ENCODE measurements around the gene RAPGEF5.

RAPGEF5 gene

GRCh38 chr7:22192801-22193200 lies 164.2 kb downstream of the RAPGEF5 start:
- peak overlapping the region; percentile 69 for H3K4me3 ChIP-seq (ENCODE audit: low read depth, low read length)
- H3K27me3 ChIP-seq (ENCODE audit: control insufficient read depth, insufficient read depth, low read length), result no peaks in the 10 kb centered on the region
- H3K36me3 ChIP-seq (ENCODE audit: control insufficient read depth, insufficient read depth, low read length), result no peaks in the 10 kb centered on the region
- no peak for TF ChIP-seq CTCF (IDR thresholded peaks at IDR 0.05)
- H3K4me1 ChIP-seq, result peaks cover 28% of the 10 kb centered on the region
- no peak overlapping the region for H2AFZ ChIP-seq
- peak overlapping the region; percentile 85 for H3K4me2 ChIP-seq (ENCODE audit: low read length)
- H3K9ac ChIP-seq, result peak overlapping the region; percentile 64
- no peaks in the 10 kb centered on the region for H3K9me3 ChIP-seq (ENCODE audit: control insufficient read depth, low read length)
- H3K79me2 ChIP-seq, result peaks cover 88% of the 10 kb centered on the region
- H3K27ac ChIP-seq, result peak overlapping the region; percentile 94

- Histone ChIP-seq H3K9me3 (ENCODE audit: control insufficient read depth, low read length) (no peaks in the 10 kb centered on the region), H3K27ac (peak overlapping the region; percentile 94), H3K4me2 (ENCODE audit: low read length) (peak overlapping the region; percentile 72), H3K4me3 (ENCODE audit: low read depth, low read length) (peak overlapping the region; percentile 69), H2AFZ (no peak overlapping the region), H3K27me3 (ENCODE audit: control insufficient read depth, insufficient read depth, low read length) (no peaks in the 10 kb centered on the region), H3K36me3 (ENCODE audit: control insufficient read depth, insufficient read depth, low read length) (no peaks in the 10 kb centered on the region), H3K79me2 (peaks cover 85% of the 10 kb centered on the region), H3K4me1 (peaks cover 9% of the 10 kb centered on the region), H3K9ac (peak overlapping the region; percentile 64)
- TF ChIP-seq CTCF (IDR thresholded peaks at IDR 0.05), result no peak
Observed at GRCh38 chr7:22190736-22191135, 166.2 kb downstream of the RAPGEF5 start.

DNA sequence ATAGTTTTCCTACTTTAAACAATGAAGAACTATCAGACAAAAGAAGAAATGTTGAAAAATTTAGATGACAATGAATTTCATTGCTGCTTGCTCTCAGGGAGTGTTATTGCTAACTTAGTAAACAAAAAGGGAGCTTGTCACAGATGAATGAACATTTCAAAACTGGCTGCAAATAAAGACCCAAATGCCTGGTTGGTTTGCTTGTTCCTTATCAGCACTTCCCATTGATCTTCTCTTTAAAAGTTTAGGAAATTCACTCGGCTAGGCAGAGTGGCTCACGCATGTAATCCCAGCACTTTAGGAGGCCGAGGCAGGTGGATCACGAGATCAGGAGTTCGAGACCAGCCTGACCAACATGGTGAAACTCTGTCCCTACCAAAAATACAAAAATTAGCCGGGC lies 167.2 kb downstream of the RAPGEF5 start:
- H3K27ac ChIP-seq, result peak overlapping the region; percentile 94
- no peak for TF ChIP-seq CTCF (IDR thresholded peaks at IDR 0.05)
- H3K4me2 ChIP-seq (ENCODE audit: low read length), result peak overlapping the region; percentile 72
- peaks cover 86% of the 10 kb centered on the region for H3K79me2 ChIP-seq
- H3K4me1 ChIP-seq, result no peaks in the 10 kb centered on the region
- no peaks in the 10 kb centered on the region for H3K9me3 ChIP-seq (ENCODE audit: control insufficient read depth, low read length)
- H3K9ac ChIP-seq, result peak overlapping the region; percentile 64
- peak overlapping the region; percentile 69 for H3K4me3 ChIP-seq (ENCODE audit: low read depth, low read length)
- no peak overlapping the region for H2AFZ ChIP-seq
- H3K27me3 ChIP-seq (ENCODE audit: control insufficient read depth, insufficient read depth, low read length), result no peaks in the 10 kb centered on the region
- no peaks in the 10 kb centered on the region for H3K36me3 ChIP-seq (ENCODE audit: control insufficient read depth, insufficient read depth, low read length)

DNA sequence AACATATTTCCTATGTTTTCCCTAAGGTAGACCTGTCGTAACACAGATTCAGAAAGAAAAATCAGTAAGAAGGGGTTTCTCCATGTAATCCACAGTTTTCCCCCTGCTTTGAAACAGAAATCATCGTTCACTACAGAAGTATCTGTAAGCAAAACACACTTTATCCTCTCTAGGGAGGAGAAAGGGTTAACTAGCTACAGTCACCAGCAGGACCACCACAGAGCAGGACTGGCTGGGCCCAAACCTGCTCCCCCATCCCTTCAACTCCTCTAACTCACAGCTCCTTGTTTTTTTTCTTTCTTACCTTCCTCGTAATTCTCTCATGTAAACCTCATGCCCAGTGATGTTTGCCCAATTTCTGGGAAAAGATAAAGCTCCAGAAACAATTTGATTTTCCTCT lies 167.7 kb downstream of the RAPGEF5 start:
- Histone ChIP-seq H3K9ac (peak overlapping the region; percentile 64), H3K36me3 (ENCODE audit: control insufficient read depth, insufficient read depth, low read length) (no peaks in the 10 kb centered on the region), H3K79me2 (peaks cover 91% of the 10 kb centered on the region), H3K4me3 (ENCODE audit: low read depth, low read length) (peak overlapping the region; percentile 69), H2AFZ (no peak overlapping the region), H3K4me1 (no peaks in the 10 kb centered on the region), H3K27ac (peak overlapping the region; percentile 94), H3K27me3 (ENCODE audit: control insufficient read depth, insufficient read depth, low read length) (no peaks in the 10 kb centered on the region), H3K4me2 (ENCODE audit: low read length) (peak overlapping the region; percentile 72), H3K9me3 (ENCODE audit: control insufficient read depth, low read length) (no peaks in the 10 kb centered on the region)
- TF ChIP-seq CTCF (IDR thresholded peaks at IDR 0.05), result no peak

DNA sequence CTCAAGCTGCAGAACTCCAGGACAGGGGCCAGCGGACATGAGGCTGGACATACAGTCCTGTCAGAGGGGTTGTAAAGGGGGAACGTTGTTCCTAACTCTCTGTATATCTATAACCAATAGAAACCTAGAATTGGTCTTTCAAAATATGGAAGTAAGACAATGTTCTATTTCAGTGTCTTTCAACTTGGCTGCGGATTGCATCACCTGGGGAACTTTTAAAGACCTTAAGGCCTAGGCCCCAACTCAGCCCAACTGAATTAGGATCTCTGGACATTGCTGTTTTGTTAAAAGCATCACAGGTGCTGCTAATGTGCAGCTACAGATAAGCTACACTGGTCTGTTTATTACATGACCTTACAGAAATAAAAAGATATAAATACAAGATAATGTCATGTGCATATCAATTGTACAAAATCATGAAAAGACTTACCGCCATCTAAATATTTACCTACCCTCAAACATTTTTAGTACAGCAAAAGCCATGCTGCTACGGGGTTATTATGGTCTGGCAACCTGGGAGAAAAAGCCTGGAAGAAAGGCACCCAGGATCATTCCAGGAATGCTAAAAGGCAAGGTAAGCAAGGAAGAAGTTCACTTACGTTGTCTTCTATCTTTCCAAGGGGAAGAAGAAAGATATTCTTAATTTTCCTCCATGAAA lies 169.1 kb downstream of the RAPGEF5 start:
- Histone ChIP-seq H3K4me3 (ENCODE audit: low read depth, low read length) (peak overlapping the region; percentile 11), H3K27ac (peak overlapping the region; percentile 94), H3K9me3 (ENCODE audit: control insufficient read depth, low read length) (no peaks in the 10 kb centered on the region), H3K4me2 (ENCODE audit: low read length) (peak overlapping the region; percentile 15), H3K27me3 (ENCODE audit: control insufficient read depth, insufficient read depth, low read length) (no peaks in the 10 kb centered on the region), H3K9ac (peak overlapping the region; percentile 64), H3K36me3 (ENCODE audit: control insufficient read depth, insufficient read depth, low read length) (no peaks in the 10 kb centered on the region), H2AFZ (no peak overlapping the region), H3K79me2 (peaks cover 86% of the 10 kb centered on the region), H3K4me1 (no peaks in the 10 kb centered on the region)
- no peak for TF ChIP-seq CTCF (IDR thresholded peaks at IDR 0.05)

Measured in parathyroid adenoma (tissue), 2 donors.